SK-N-SH treated with all-trans-retinoic acid at 6 μM for 48 hours (cell line): Measurements from ENCODE around the gene CAPN13.

Experiments
- ESRRG ChIP-seq: fragments of 250-450 bp; sonication (Bioruptor Pico); IDR thresholded peaks from 2 replicates; pipeline ENCODE4 v1.6.1; 2021; ENCODE audit warnings: mild to moderate bottlenecking
- PATZ1 ChIP-seq: fragments of 250-450 bp; sonication (Bioruptor Pico); IDR thresholded peaks from 2 replicates; pipeline ENCODE4 v1.8.0; 2020; ENCODE audit warnings: mild to moderate bottlenecking, moderate library complexity, borderline replicate concordance
- RARB ChIP-seq: fragments of 250-450 bp; sonication (Bioruptor Pico); IDR thresholded peaks from 2 replicates; pipeline ENCODE4 v1.8.0; 2021; ENCODE audit warnings: mild to moderate bottlenecking, moderate library complexity

- no peak for TF ChIP-seq ESRRG (CRISPR knock-in tag)
- TF ChIP-seq PATZ1 (CRISPR knock-in tag), result no peak
- no peak for TF ChIP-seq RARB
Observed at GRCh38 chr2:30809938-30810337, 2.7 kb upstream of the CAPN13 start.
